NAMALWA (cell line): ENCODE measurements around the gene NT5DC2.
"Not testable (repeated sequence)": the region's sequence is repeated elsewhere in the genome, so short reads cannot be mapped to it uniquely, and the experiment has no call there.

Source experiments
- DNase-seq: peaks from one replicate; pipeline ENCODE4 v3.0.0-alpha.2; 2015; ENCODE audit warnings: low spot score

Gene NT5DC2

GRCh38 chr3:52537165-52537620 lies 3.5 kb upstream of the NT5DC2 start:
- DNase-seq: no peak

DNA sequence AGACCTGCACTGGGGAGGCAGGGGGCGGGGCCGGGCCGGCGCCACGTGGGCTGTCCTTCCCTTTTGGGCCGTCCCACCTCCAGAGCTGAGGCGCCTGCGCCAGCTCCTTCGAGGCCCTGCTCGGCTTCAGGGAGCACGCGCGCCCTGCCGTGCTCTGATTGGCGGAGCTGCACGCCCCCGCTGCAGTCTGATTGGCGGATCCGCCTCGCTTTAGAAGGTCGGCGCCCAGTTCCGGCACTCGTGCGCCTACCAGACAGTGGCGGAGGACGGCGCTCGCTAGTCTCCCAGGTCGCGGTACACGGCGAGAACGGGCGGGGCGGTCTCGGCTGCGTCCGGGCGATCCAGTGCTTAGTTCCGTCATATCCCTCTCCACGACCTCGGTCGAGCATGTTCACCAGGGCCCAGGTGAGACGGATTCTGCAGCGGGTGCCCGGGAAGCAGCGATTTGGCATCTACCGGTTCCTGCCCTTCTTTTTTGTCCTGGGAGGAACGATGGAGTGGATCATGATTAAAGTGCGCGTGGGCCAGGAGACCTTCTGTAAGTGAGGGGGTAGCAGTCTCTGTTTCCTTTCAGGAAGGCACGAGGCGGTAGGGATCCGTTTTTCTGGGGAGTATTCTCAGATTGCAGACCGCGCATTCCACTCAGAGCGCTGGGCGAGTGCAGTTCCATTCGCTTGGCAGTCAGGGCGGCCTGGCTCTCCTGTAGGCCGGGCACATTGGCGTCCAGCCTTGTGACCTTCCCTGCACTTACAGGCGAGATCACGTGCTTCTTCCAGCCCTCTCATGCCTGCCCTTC lies 2.9 kb upstream of the NT5DC2 start, which contains the start of gene UQCC5:
Gene UQCC5 (plus strand): TSS at position 237 of the 796 bp plus-strand sequence. CDS start 151 bp downstream, at position 388.
- peak; percentile 93 for DNase-seq

GRCh38 chr3:52536112-52536368 lies 2.4 kb upstream of the NT5DC2 start:
- DNase-seq: no peak

GRCh38 chr3:52535411-52536111 lies 1.9 kb upstream of the NT5DC2 start:
- no peak for DNase-seq

- no peak for DNase-seq
Observed at GRCh38 chr3:52534281-52535183, 875 bp upstream of the NT5DC2 start.

DNA sequence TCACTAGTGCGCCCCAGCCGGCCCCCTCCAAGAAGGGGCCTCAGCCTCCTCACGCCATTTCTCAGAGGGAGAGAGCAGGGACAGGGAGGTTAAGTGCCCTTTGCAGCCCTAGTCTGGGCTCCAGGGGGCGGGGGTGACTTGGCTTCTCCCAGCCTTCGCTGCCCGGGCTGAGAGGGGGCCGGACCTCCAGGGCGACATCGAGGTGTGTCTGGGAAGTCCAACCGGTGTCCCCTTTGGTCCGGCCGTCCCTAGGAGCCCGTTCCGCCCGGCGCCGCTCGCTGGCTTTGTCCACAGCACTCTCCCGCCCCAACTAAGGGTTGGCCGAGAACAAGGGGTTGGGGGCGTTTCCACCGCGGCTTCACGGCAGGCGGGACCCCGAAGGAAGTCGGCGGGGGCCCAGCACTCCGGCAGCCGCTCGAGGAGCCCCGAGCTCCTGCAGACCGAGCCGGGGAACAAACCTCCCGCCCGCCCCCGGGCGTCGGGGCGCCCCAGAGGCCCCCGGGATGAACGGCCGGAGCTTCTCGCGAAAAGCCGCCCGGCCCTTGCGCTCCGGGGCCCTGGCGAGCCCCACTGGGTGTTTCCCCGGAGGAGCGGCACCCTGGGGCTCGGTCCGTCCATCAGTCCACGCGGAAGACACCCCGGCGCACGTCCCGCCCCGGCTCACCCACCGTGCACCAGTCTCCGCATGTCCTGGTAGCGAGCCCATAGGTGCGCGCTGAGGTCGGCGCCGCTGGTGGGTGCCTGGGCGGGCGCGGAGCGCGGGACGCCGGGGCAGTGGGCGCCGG lies 627 bp downstream of the NT5DC2 start:
- DNase-seq: peak; percentile 12

- DNase-seq: peak; percentile 43
Observed at GRCh38 chr3:52532517-52532837, 1.2 kb downstream of the NT5DC2 start.

GRCh38 chr3:52531860-52532516 lies 1.7 kb downstream of the NT5DC2 start:
- DNase-seq: no peak

DNA sequence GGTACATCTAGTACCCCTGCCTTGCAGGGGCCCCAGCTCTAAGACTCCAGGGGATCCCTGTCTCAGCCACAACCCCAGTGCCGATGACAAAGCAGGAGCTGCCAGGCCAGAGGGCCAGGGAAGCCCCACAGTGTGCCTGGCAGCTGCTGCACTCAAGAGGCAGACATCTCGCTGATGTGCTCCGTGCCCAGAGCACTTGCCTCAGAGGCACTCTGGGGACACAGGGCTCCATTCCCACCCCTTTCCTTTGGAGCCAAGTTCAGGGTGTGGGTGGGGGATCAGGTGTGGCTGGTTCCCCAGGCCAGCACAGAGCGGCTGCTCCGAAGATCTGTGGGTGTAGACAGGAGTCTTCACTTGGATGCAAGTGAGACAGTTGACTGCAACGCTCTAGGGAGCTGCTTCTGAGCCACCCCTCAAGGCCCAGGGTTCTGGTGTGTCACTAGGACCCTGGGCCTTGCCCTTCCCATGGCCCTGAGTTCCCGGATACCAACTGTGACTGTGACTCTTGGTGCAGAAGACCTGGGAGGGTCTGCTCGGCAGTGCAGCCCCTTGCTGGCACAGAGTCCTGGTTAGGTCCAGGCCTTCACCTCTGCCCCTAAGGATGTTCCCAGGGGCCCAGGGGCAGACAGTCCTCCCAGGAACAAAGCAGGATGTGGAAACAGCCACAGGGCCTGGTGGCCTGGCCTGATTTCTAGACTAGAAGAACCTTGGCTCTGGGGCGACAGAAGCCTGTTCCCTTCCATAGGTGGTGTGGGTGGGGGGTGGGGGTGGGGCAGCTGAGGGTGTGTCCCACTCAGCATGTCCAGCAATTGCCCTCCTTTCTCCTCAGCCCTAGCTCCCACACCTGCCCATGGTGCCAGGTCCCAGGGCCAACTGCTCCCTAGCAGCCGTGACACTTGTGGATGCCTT lies 2.5 kb downstream of the NT5DC2 start:
- DNase-seq: no peak

DNA sequence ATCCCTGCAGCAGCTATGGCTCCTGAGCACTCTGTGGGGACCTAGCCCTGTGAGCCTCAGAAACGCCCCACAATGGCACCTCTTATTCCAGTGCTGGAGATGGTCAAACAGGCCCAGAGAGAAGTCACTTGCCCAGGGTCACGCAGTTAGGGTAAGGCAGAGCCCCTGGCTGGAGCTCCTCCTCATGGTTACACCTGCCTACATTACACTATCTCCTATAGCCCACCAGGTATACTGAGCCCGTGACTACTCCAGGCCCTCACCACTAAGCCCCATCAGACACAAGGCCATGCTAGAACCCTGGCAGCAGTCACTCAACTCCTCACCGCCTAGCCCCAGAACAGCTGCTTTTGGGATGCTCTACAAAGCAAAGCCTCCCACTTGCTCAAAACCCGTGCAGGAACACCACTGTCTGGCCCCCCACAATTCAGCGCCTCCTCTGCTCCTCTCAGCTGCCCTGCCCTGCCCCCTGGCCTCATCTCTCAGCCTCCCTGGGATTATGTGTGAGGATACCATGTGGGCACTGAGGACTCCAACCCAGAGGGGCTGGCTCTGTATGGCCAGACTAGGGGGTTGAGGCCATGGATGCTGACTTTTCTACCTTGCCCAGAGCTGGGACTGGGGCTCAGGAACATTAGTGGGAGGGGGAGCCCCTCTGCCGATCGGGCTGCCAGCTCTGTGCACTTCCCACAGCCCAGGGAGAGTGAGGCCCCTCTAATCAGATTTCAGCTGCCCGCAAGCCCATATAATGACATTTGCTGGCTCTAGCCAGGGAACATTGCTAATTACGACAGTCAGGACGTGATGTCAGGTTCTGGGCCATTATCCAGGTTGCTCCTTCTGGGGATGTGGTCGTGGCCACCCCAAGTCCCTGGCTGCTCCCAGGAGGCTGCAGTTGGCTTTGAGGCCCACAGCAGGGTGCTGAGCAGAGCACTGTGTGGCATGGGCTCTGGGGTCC lies 4.0 kb downstream of the NT5DC2 start:
- no peak for DNase-seq

GRCh38 chr3:52528586-52529375 lies 4.9 kb downstream of the NT5DC2 start:
- DNase-seq: no peak

DNA sequence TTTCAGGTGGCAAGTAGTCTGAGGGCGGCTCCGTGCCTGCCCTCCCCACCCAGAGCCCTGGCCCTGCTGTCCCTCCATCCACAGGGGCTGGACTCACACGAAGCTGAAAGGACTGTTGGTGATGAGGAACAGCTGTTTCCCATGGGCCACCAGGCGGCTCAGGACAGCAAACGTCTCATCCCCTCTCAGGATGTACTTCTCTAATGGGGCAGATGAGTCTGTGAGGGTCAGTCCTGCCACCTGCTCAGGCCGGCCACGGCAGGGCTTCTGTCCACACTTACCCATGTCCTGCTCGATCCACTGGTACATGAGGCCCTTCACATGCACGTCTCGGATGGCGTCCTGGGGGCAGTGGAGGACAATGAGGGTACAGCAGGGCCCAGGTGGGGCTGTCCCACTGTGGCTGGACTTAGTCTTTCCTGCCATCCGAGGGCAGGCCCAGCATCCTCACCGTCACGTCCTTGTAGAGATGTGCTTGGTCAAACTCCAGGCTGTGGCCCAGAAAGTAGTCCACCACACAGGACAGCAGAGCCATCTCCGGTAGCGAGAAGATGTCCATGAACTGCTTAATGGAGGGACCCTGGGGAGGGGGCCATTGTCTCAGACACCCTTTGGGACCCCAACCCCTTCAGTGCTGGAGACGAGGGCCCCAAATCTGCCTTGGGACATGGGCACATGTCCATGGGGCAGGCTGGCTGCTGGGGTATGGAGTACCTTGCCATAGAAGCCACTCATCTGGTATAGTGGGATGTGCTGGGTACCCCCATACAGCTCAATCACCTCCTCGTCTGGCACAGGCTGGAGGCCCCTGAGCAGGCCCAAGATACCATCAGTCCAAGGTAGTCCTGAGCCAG lies 5.7 kb downstream of the NT5DC2 start:
- no peak for DNase-seq

DNA sequence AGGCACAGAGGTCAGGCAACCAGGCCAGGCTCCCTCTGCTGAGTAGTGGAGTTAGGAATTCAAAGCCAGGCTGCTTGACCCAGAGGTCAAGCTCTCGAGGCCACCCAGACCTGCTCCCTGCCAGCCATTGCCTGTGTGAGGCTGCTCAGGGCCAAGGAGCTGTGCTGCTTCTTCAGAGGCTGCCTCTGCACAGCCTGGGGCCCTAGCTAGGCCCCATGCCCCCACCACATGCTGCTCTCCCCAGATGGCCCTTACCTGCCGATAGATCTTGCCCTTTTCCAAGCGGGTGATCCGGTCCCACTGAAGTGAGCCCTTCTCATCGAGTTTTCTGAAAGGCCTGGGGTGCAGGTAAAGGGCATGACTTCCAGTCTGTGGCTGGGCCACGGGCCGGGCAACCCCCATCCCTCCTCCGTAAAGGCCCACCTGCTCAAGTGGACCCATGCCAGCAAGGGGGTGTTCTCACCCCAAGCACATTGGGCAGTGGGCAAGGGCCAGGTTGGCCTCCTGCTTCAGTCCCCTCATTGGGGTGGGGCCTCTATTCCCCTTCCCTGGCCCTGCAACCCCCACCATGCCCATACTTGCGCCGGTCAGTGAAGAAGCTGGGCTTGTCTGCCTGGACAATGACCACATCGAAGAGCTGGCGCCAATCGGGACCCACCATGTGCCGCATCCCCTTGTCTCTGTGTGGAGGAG lies 6.5 kb downstream of the NT5DC2 start:
- DNase-seq: no peak

DNA sequence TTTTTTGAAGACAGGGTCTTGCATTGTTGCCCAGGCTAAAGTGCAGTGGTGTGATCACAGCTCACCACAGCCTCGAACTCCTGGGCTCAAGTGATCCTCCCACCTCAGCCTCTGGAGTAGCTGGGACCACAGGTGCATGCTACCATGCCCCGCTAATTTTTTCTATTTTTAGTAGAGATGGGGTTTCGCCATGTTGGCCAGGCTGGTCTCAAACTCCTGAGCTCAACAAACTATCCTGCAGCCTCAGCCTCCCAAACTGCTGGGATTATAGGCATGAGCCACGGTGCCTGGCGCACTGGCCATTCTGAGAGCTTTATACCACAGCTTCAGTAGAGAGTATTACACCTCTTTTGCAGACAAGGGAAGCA lies 7.0 kb downstream of the NT5DC2 start:
- not testable (repeated sequence) for DNase-seq

- DNase-seq: no peak
Observed at GRCh38 chr3:52525680-52526561, 7.7 kb downstream of the NT5DC2 start.
